CD4-positive, alpha-beta T cell treated with Interleukin-17A for 1 hour (primary cell): ENCODE measurements around the gene ETNK2.

ENCODE experiments used
- DNase-seq: peaks from one replicate; pipeline ENCODE4 v3.0.0-alpha.2; 2020

Gene ETNK2

GRCh38 chr1:204176049-204176448, 24.2 kb upstream of the ETNK2 start:
- no peak for DNase-seq

GRCh38 chr1:204174958-204175357, 23.1 kb upstream of the ETNK2 start:
- DNase-seq, result no peak

- no peak for DNase-seq
Measured at GRCh38 chr1:204172404-204173029, 20.7 kb upstream of the ETNK2 start.

GRCh38 chr1:204171751-204172178, 19.9 kb upstream of the ETNK2 start:
- DNase-seq, result no peak

GRCh38 chr1:204170494-204171155, 18.8 kb upstream of the ETNK2 start:
- DNase-seq, result no peak

GRCh38 chr1:204169858-204170257, 18.0 kb upstream of the ETNK2 start:
- DNase-seq, result no peak

GRCh38 chr1:204167730-204168129, 15.9 kb upstream of the ETNK2 start:
- no peak for DNase-seq

- DNase-seq, result no peak
Measured at GRCh38 chr1:204166219-204166618, 14.4 kb upstream of the ETNK2 start, which contains the start of gene REN. Gene REN (minus strand): TSS chr1:204166337. CDS start chr1:204166293, 44 bp downstream.

- DNase-seq, result peak; percentile 78
Measured at GRCh38 chr1:204162494-204163074, 10.7 kb upstream of the ETNK2 start.

- DNase-seq, result no peak
Measured at GRCh38 chr1:204161609-204162493, 10.0 kb upstream of the ETNK2 start.

GRCh38 chr1:204157962-204158361, 6.1 kb upstream of the ETNK2 start:
- no peak for DNase-seq

- DNase-seq, result no peak
Measured at GRCh38 chr1:204155881-204156280, 4.0 kb upstream of the ETNK2 start.

- DNase-seq, result no peak
Measured at GRCh38 chr1:204154568-204155255, 2.9 kb upstream of the ETNK2 start.

- no peak for DNase-seq
Measured at GRCh38 chr1:204153667-204154066, 1.8 kb upstream of the ETNK2 start.

GRCh38 chr1:204152310-204153044, 633 bp upstream of the ETNK2 start:
- DNase-seq, result no peak

GRCh38 chr1:204150702-204151551, 917 bp downstream of the ETNK2 start:
- peak; percentile 7 for DNase-seq

- DNase-seq, result no peak
Measured at GRCh38 chr1:204149635-204150565, 1.9 kb downstream of the ETNK2 start.

- no peak for DNase-seq
Measured at GRCh38 chr1:204149107-204149506, 2.7 kb downstream of the ETNK2 start.
